Prostate gland (tissue), 2 donors: ENCODE measurements around the gene PDE4D.

Experiments
- POLR2AphosphoS5 ChIP-seq: sonication (generic); formaldehyde crosslinking; IDR thresholded peaks from one replicate; pipeline ENCODE4 v1.6.1; 2017; ENCODE audit warnings: antibody characterized with exemption
- TF ChIP-seq, protein P1 (sequence below), 4 experiments: fragments of 200-600 bp in 2 of 4; fragments of 450-650 bp in 2 of 4; sonication (generic) in 2 of 4; IDR thresholded peaks; 1 replicate in 3 of 4; 2 replicates in 1 of 4; pipeline ENCODE4 v1.5.1; 2016 to 2019; ENCODE audit warnings: antibody characterized with exemption in 4 of 4, mild to moderate bottlenecking in 2 of 4, moderate library complexity in 2 of 4

DNA sequence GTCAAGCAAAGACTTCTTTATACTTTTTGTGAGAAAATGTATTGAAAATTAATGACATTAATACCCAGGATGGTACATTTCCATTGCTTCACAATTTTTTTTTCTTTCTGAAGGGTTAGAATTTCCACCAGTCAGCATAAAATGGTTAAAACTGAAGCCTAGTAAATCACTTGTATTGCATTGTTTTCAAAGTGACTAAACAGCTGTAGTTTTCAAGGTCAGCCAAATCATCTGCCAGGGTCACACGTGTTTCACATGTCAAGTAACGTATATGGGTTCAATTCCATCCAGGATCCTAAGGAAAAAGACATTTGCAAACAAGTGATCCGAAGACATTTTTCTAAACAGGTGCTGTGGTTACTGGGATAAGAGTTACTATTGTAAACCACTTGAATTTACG is 736.5 kb downstream of the PDE4D start:
- TF ChIP-seq, protein P1, sequence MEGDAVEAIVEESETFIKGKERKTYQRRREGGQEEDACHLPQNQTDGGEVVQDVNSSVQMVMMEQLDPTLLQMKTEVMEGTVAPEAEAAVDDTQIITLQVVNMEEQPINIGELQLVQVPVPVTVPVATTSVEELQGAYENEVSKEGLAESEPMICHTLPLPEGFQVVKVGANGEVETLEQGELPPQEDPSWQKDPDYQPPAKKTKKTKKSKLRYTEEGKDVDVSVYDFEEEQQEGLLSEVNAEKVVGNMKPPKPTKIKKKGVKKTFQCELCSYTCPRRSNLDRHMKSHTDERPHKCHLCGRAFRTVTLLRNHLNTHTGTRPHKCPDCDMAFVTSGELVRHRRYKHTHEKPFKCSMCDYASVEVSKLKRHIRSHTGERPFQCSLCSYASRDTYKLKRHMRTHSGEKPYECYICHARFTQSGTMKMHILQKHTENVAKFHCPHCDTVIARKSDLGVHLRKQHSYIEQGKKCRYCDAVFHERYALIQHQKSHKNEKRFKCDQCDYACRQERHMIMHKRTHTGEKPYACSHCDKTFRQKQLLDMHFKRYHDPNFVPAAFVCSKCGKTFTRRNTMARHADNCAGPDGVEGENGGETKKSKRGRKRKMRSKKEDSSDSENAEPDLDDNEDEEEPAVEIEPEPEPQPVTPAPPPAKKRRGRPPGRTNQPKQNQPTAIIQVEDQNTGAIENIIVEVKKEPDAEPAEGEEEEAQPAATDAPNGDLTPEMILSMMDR (IDR thresholded peaks at IDR 0.05): no peak
- no peak for TF ChIP-seq POLR2AphosphoS5
